WTC11 (cell line): Measurements from ENCODE around the gene MAEA. TPM values are rescaled to one million over a fixed set of nuclear protein-coding genes. Genes with fewer than 3 reads are reported as not detected.

Experiments
- ATAC-seq: fragments of 200-7000 bp; cut with Tn5 transposase; 2 replicates; pipeline ENCODE4 v1.10.0; 2021; ENCODE audit warnings: mild to moderate bottlenecking, moderate library complexity
- Bru-seq: library from RNA; stranded (reverse); fragments of 400-500 nt; gene quantifications from one replicate; lab custom pipeline; 2021; lab: Mats Ljungman, UMichigan
- CTCF ChIA-PET: fragments of 300-600 bp; sonication (Branson Sonifier 250); formaldehyde crosslinking; loops from one replicate; lab custom pipeline; 2021; ENCODE audit warnings: antibody characterized with exemption; lab: Charles Lee
- POLR2A ChIA-PET: fragments of 350-600 bp; sonication (Branson Sonifier 250); formaldehyde crosslinking; loops from one replicate; lab custom pipeline; 2021; ENCODE audit warnings: antibody characterized with exemption; lab: Charles Lee
- DNase-seq: peaks from one replicate; pipeline ENCODE4 v3.0.0; 2021; ENCODE audit warnings: low spot score
- H3K27ac Mint-ChIP-seq: 2 replicates; pipeline ENCODE4 v1.8.0; 2021; ENCODE audit warnings: mixed read lengths
- H3K27me3 Mint-ChIP-seq: 2 replicates; pipeline ENCODE4 v1.8.0; 2021; ENCODE audit warnings: low read depth, mild to moderate bottlenecking, moderate library complexity, mixed read lengths
- H3K36me3 Mint-ChIP-seq: 2 replicates; pipeline ENCODE4 v1.8.0; 2021; ENCODE audit warnings: mixed read lengths
- H3K4me1 Mint-ChIP-seq: 2 replicates; pipeline ENCODE4 v1.8.0; 2022; ENCODE audit warnings: mixed read lengths
- H3K4me3 Mint-ChIP-seq: 2 replicates; pipeline ENCODE4 v1.8.0; 2021; ENCODE audit warnings: mild to moderate bottlenecking, moderate library complexity, mixed read lengths
- H3K9me3 Mint-ChIP-seq: 2 replicates; pipeline ENCODE4 v1.8.0; 2021; ENCODE audit warnings: mixed read lengths
- ATF2 ChIP-seq: sonication (generic); formaldehyde crosslinking; IDR thresholded peaks from 2 replicates; pipeline ENCODE4 v1.8.1; 2022; ENCODE audit warnings: low read depth, missing genetic modification reagents, borderline replicate concordance
- CREM ChIP-seq: sonication (generic); formaldehyde crosslinking; IDR thresholded peaks from 2 replicates; pipeline ENCODE4 v1.8.1; 2022; ENCODE audit warnings: mild to moderate bottlenecking, missing genetic modification reagents, moderate library complexity
- E2F4 ChIP-seq: sonication (generic); formaldehyde crosslinking; IDR thresholded peaks from 2 replicates; pipeline ENCODE4 v1.8.1; 2022; ENCODE audit warnings: low read depth, mild to moderate bottlenecking, moderate library complexity, missing genetic modification reagents, borderline replicate concordance
- ELF4 ChIP-seq: sonication (generic); formaldehyde crosslinking; IDR thresholded peaks from 2 replicates; pipeline ENCODE4 v1.8.1; 2022; ENCODE audit warnings: low read depth, mild to moderate bottlenecking, moderate library complexity, missing genetic modification reagents
- ETV6 ChIP-seq: sonication (generic); formaldehyde crosslinking; IDR thresholded peaks from 2 replicates; pipeline ENCODE4 v1.8.1; 2022; ENCODE audit warnings: mild to moderate bottlenecking, missing genetic modification reagents
- FOXP1 ChIP-seq: sonication (generic); formaldehyde crosslinking; IDR thresholded peaks from 2 replicates; pipeline ENCODE4 v1.8.0; 2022; ENCODE audit warnings: missing genetic modification reagents, mild to moderate bottlenecking, moderate library complexity, borderline replicate concordance
- KAT7 ChIP-seq: sonication (generic); formaldehyde crosslinking; IDR thresholded peaks from 2 replicates; pipeline ENCODE4 v1.8.1; 2023; ENCODE audit warnings: missing genetic modification reagents, mild to moderate bottlenecking, borderline replicate concordance
- MAX ChIP-seq: sonication (generic); formaldehyde crosslinking; IDR thresholded peaks from 2 replicates; pipeline ENCODE4 v1.8.0; 2022; ENCODE audit warnings: mild to moderate bottlenecking, missing genetic modification reagents
- NR2C2 ChIP-seq: sonication (generic); formaldehyde crosslinking; IDR thresholded peaks from 2 replicates; pipeline ENCODE4 v1.8.0; 2022; ENCODE audit warnings: mild to moderate bottlenecking, missing genetic modification reagents
- PRDM15 ChIP-seq: sonication (generic); formaldehyde crosslinking; IDR thresholded peaks from 2 replicates; pipeline ENCODE4 v1.8.0; 2022; ENCODE audit warnings: missing genetic modification reagents
- PRRX2 ChIP-seq: fragments of 250-450 bp; sonication (Bioruptor Pico); IDR thresholded peaks from 2 replicates; pipeline ENCODE4 v1.8.0; 2021; ENCODE audit warnings: mild to moderate bottlenecking
- SMAD4 ChIP-seq: sonication (generic); formaldehyde crosslinking; IDR thresholded peaks from 2 replicates; pipeline ENCODE4 v1.8.0; 2022; ENCODE audit warnings: mild to moderate bottlenecking, missing genetic modification reagents
- SP1 ChIP-seq: sonication (generic); formaldehyde crosslinking; conservative IDR thresholded peaks from 2 replicates; pipeline ENCODE4 v1.8.1; 2022; ENCODE audit warnings: missing genetic modification reagents
- STAT6 ChIP-seq: sonication (generic); formaldehyde crosslinking; conservative IDR thresholded peaks from 2 replicates; pipeline ENCODE4 v1.8.1; 2023; ENCODE audit warnings: mild to moderate bottlenecking, low read depth, missing genetic modification reagents, moderate library complexity
- TP53 ChIP-seq: sonication (generic); formaldehyde crosslinking; IDR thresholded peaks from 2 replicates; pipeline ENCODE4 v1.8.1; 2023; ENCODE audit warnings: mild to moderate bottlenecking, missing genetic modification reagents
- ZBTB21 ChIP-seq: sonication (generic); formaldehyde crosslinking; IDR thresholded peaks from 2 replicates; pipeline ENCODE4 v1.8.1; 2023; ENCODE audit warnings: mild to moderate bottlenecking, missing genetic modification reagents, borderline replicate concordance
- ZNF138 ChIP-seq: sonication (generic); formaldehyde crosslinking; conservative IDR thresholded peaks from 2 replicates; pipeline ENCODE4 v1.8.1; 2022; ENCODE audit warnings: mild to moderate bottlenecking, moderate library complexity, missing genetic modification reagents
- ZSCAN18 ChIP-seq: fragments of 250-450 bp; sonication (Bioruptor Pico); IDR thresholded peaks from 2 replicates; pipeline ENCODE4 v2.1.2; 2022; ENCODE audit warnings: mild to moderate bottlenecking, moderate library complexity
- long read RNA-seq, 3 experiments: library from RNA in 1 of 3; library from capped mRNA in 1 of 3; library from polyadenylated mRNA in 1 of 3; unstranded in 2 of 3; stranded (forward) in 1 of 3; transcript quantifications; one replicate each; pipeline ENCODE4 v2.0.0, GENCODE V29; 2021
- total RNA-seq: library from RNA; stranded (reverse); gene quantifications from 3 replicates; pipeline ENCODE4 v1.2.3, GENCODE V29; 2021

Gene MAEA
- total RNA-seq (66.9 to 86.9 TPM (median 79.8 TPM) in 3 replicates), Bru-seq, nascent RNA (percentile 69 among the genes with signal in this experiment)
- long read RNA-seq, experiment 1, transcript MAEA-202 (9 exons, 2,222 nt): major isoform, 413 of 500 reads
- long read RNA-seq, experiment 1, transcript MAEA-201 (8 exons, 2,058 nt): minor isoform, 8 of 500 reads
- long read RNA-seq, experiment 1, partial matches to known transcripts: 23 of 500 reads
- long read RNA-seq, experiment 1, other reads (novel, unspliced or antisense): 51 of 500 reads
- long read RNA-seq, experiment 2, transcript MAEA-202 (9 exons, 2,222 nt): major isoform, 53 of 91 reads
- long read RNA-seq, experiment 2, partial matches to known transcripts: 23 of 91 reads
- long read RNA-seq, experiment 2, other reads (novel, unspliced or antisense): 14 of 91 reads
- long read RNA-seq, experiment 3, transcript MAEA-201 (8 exons, 2,058 nt): minor isoform, 5 of 159 reads
- long read RNA-seq, experiment 3, transcript MAEA-202 (9 exons, 2,222 nt): major isoform, 132 of 159 reads
- long read RNA-seq, experiment 3, partial matches to known transcripts: 10 of 159 reads
- long read RNA-seq, experiment 3, other reads (novel, unspliced or antisense): 10 of 159 reads

- H3K9me3 Mint-ChIP-seq: peaks cover 24% of the 10 kb centered on the region
- H3K36me3 Mint-ChIP-seq: peaks cover 5% of the 10 kb centered on the region
- H3K27me3 Mint-ChIP-seq: peaks cover 10% of the 10 kb centered on the region
- peak; percentile 98 for DNase-seq
- ChIA-PET POLR2A (interaction anchor here (0.7 to 1.7 kb wide), 5 partner anchors 19 to 131 kb away, joined by 3 to 13 read pairs (median 3); partner anchors contain the start of gene UVSSA), CTCF (interaction anchor here (0.5 to 1.6 kb wide), 7 partner anchors 18 to 590 kb away, joined by 3 to 4 read pairs (median 4); partner anchors contain the start of genes SPON2 and UVSSA)
- H3K27ac Mint-ChIP-seq: peak within 1 kb of the TSS; percentile 97
- ATAC-seq: peak; percentile 96
- peaks cover 39% of the 10 kb centered on the region for H3K4me1 Mint-ChIP-seq
- H3K4me3 Mint-ChIP-seq: peak within 1 kb of the TSS; percentile 97
- TF ChIP-seq TP53 (CRISPR knock-in tag): no peak; the same call in 1 of the 2 replicates
- no peak for TF ChIP-seq ETV6 (CRISPR knock-in tag)
- no peak for TF ChIP-seq ATF2 (CRISPR knock-in tag)
- no peak for TF ChIP-seq PRRX2 (CRISPR knock-in tag)
- TF ChIP-seq ZBTB21: no peak
- TF ChIP-seq PRDM15 (CRISPR knock-in tag): no peak
- TF ChIP-seq E2F4 (CRISPR knock-in tag): peak; percentile 75; the same call in 1 of the 2 replicates
- TF ChIP-seq ZSCAN18 (CRISPR knock-in tag): no peak
- peak; percentile 84 for TF ChIP-seq MAX (CRISPR knock-in tag)
- TF ChIP-seq CREM (CRISPR knock-in tag): peak; percentile 87
- TF ChIP-seq ELF4: no peak
- peak; percentile 54; the same call in 1 of the 2 replicates for TF ChIP-seq KAT7 (CRISPR knock-in tag)
- TF ChIP-seq STAT6: no peak
- TF ChIP-seq SP1: peak; percentile 84
- no peak for TF ChIP-seq SMAD4
- no peak for TF ChIP-seq ZNF138 (CRISPR knock-in tag)
- no peak for TF ChIP-seq NR2C2 (CRISPR knock-in tag)
- TF ChIP-seq FOXP1: peak; percentile 52; the same call in 1 of the 2 replicates
Observed at GRCh38 chr4:1289207-1290164, at the start of gene MAEA. TSS of gene MAEA (plus strand) at chr4:1289891. CDS start at chr4:1289914, 23 bp downstream.
